HepG2 (cell line): ENCODE data around the gene ERVH48-1. TPM values are rescaled to one million over a fixed set of nuclear protein-coding genes. Genes with fewer than 3 reads are reported as not detected.

Experiments
- ATAC-seq: fragments of 200-7000 bp; cut with Tn5 transposase; 3 replicates; pipeline ENCODE4 v1.9.1; 2020; ENCODE audit warnings: mild to moderate bottlenecking, moderate library complexity
- BruUV-seq: library from RNA; stranded (reverse); fragments of 400-500 nt; replicated peaks from 2 replicates; lab custom pipeline; 2021; lab: Mats Ljungman, UMichigan
- CTCF ChIA-PET: fragments of 300-600 bp; formaldehyde crosslinking; extraction: SDS; loops from one replicate; lab custom pipeline; 2021; ENCODE audit warnings: low total read pairs, inconsistent platforms, low intra/inter-chr PET ratio; lab: Yijun Ruan, JAX
- POLR2A ChIA-PET: fragments of 350-600 bp; sonication (Branson Sonifier 250); formaldehyde crosslinking; loops from one replicate; lab custom pipeline; 2020; ENCODE audit warnings: antibody characterized with exemption, inconsistent platforms; lab: Yijun Ruan, JAX
- DNase-seq: peaks from one replicate; pipeline ENCODE4 v3.0.0-alpha.2; 2015; ENCODE audit warnings: low spot score
- FAIRE-seq: peaks from 3 replicates; lab custom pipeline; 2011; peaks lifted over from hg19 to GRCh38; lab: Jason Lieb, UNC
- H2AFZ ChIP-seq: one replicate; pipeline ENCODE4 v1.6.1; 2011; ENCODE audit warnings: low read length, inconsistent platforms
- H3K27ac ChIP-seq: fragments of 300-600 bp; 3 replicates; pipeline ENCODE4 v1.8.0; 2011; ENCODE audit warnings: mixed run types, mild to moderate bottlenecking, mixed read lengths, low read length, inconsistent platforms; ENCODE audit not compliant: insufficient read depth; ENCODE audit errors: extremely low read length
- H3K27me3 ChIP-seq, 2 experiments: fragments of 200-600 bp in 1 of 2; 2 replicates in 1 of 2; 3 replicates in 1 of 2; pipeline versions ENCODE4 v1.6.0 to v1.8.0; 2011; ENCODE audit warnings: low read length in 2 of 2, mild to moderate bottlenecking in 2 of 2, moderate library complexity in 2 of 2, inconsistent platforms in 1 of 2; ENCODE audit not compliant: insufficient read depth in 2 of 2, control insufficient read depth in 1 of 2
- H3K36me3 ChIP-seq, 2 experiments: fragments of 200-600 bp in 1 of 2; replicated peaks in 1 of 2; 2 replicates in 1 of 2; 3 replicates in 1 of 2; pipeline versions ENCODE4 v1.5.1 to v1.8.0; 2011; ENCODE audit warnings: low read length in 2 of 2, inconsistent platforms in 1 of 2; ENCODE audit not compliant: insufficient read depth in 2 of 2, control insufficient read depth in 1 of 2
- H3K4me1 ChIP-seq: 2 replicates; pipeline ENCODE4 v1.5.1; 2012; ENCODE audit warnings: low read length, inconsistent platforms; ENCODE audit not compliant: insufficient read depth
- H3K4me2 ChIP-seq: 2 replicates; pipeline ENCODE4 v1.6.0; 2011; ENCODE audit warnings: low read depth, low read length, inconsistent platforms
- H3K4me3 ChIP-seq, 3 experiments: fragments of 200-600 bp in 1 of 3; sonication (generic), shearing (Covaris generic) in 1 of 3; replicated peaks in 1 of 3; 2 replicates each; pipeline ENCODE4 v1.5.1; 2011 to 2016; ENCODE audit warnings: low read length in 3 of 3, inconsistent platforms in 2 of 3, low read depth in 2 of 3, mild to moderate bottlenecking in 2 of 3, control low read depth in 1 of 3, mixed read lengths in 1 of 3; ENCODE audit not compliant: insufficient read depth in 1 of 3
- H3K79me2 ChIP-seq: one replicate; pipeline ENCODE4 v1.6.1; 2011; ENCODE audit warnings: low read length, inconsistent platforms; ENCODE audit not compliant: insufficient read depth
- H3K9ac ChIP-seq: 2 replicates; pipeline ENCODE4 v1.6.0; 2011; ENCODE audit warnings: mild to moderate bottlenecking, low read depth, low read length, inconsistent platforms; ENCODE audit not compliant: insufficient read depth
- H3K9me3 ChIP-seq: 2 replicates; pipeline ENCODE4 v1.5.1; 2012; ENCODE audit warnings: mild to moderate bottlenecking, low read length
- H4K20me1 ChIP-seq: 2 replicates; pipeline ENCODE4 v1.6.0; 2011; ENCODE audit warnings: inconsistent platforms, mild to moderate bottlenecking, low read length, moderate library complexity; ENCODE audit not compliant: insufficient read depth
- HNRNPK ChIP-seq: fragments of 200-400 bp; formaldehyde crosslinking; IDR thresholded peaks from 2 replicates; pipeline ENCODE4 v1.6.1; 2018; ENCODE audit warnings: low read length, low read depth, moderate library complexity, mild to moderate bottlenecking; ENCODE audit not compliant: poor library complexity, severe bottlenecking
- ZNF30 ChIP-seq: sonication (generic); formaldehyde crosslinking; IDR thresholded peaks from 2 replicates; pipeline ENCODE4 v1.5.0; 2020; ENCODE audit warnings: mild to moderate bottlenecking, missing genetic modification reagents
- ZNF354B ChIP-seq: sonication (generic); formaldehyde crosslinking; IDR thresholded peaks from 2 replicates; pipeline ENCODE4 v1.8.0; 2022; ENCODE audit warnings: mild to moderate bottlenecking, missing genetic modification reagents
- WGBS: methylation state at CpG from one replicate; pipeline ENCODE4 v1.1.6; 2017; ENCODE audit warnings: low lambda C conversion rate; 5-methylcytosine and 5-hydroxymethylcytosine counted together
- in situ Hi-C: cut with HindIII; loops from 2 replicates; pipeline ENCODE4 v1.10.0; 2017; ENCODE audit warnings: low pct_unique_long_range_greater_than_20kb; ENCODE audit not compliant: extremely low pct_ligation_motif_present
- intact Hi-C: fragments of 100-400 bp; cut with micrococcal nuclease; formaldehyde crosslinking; loops from one replicate; pipeline ENCODE4 v1.10.0; 2022; ENCODE audit not compliant: unreplicated experiment
- polyA plus RNA-seq, 8 experiments: library from polyadenylated mRNA; depleted of rRNA in 3 of 8; stranded (reverse) in 7 of 8; unstranded in 1 of 8; fragments of >200 nt; fragmentation: Illumina TruSeq in 4 of 8; extraction: Trizol in 4 of 8; gene quantifications; 2 replicates each; pipeline versions ENCODE4 v1.2.1 to v1.2.3, GENCODE V29; 2011 to 2016; ENCODE audit warnings: low read depth in 4 of 8, missing spikeins in 1 of 8, mixed read lengths in 1 of 8; ENCODE audit not compliant: insufficient read depth in 1 of 8
- total RNA-seq, 5 experiments: library from RNA; depleted of rRNA; stranded (reverse); fragments of >200 nt; fragmentation: Illumina TruSeq; extraction: Trizol; gene quantifications; 2 replicates each; pipeline ENCODE4 v1.2.3, GENCODE V29; 2016; ENCODE audit warnings: low read depth in 1 of 5
- TF ChIP-seq, protein P1 (sequence below): sonication (generic); formaldehyde crosslinking; IDR thresholded peaks from 2 replicates; pipeline ENCODE4 v1.4.0; 2020; ENCODE audit warnings: missing genetic modification reagents, mild to moderate bottlenecking, borderline replicate concordance
- TF ChIP-seq, protein P2 (sequence below): sonication (generic); formaldehyde crosslinking; IDR thresholded peaks from 2 replicates; pipeline ENCODE4 v1.4.0; 2020; ENCODE audit warnings: mild to moderate bottlenecking, missing genetic modification reagents
- TF ChIP-seq, protein P3 (sequence below): IDR thresholded peaks from 2 replicates; pipeline ENCODE4 v1.6.1; 2016; ENCODE audit warnings: mild to moderate bottlenecking, missing biosample characterization, missing genetic modification reagents
- TF ChIP-seq, protein P4 (sequence below): sonication (generic); formaldehyde crosslinking; IDR thresholded peaks from 2 replicates; pipeline ENCODE4 v1.4.0; 2020; ENCODE audit warnings: missing genetic modification reagents

ERVH48-1 gene
- total and polyA plus RNA-seq, 2 of the 13 experiments (the other 11 are each of a cell fraction or from before 2014, with no cell fraction given): 1.8 TPM; not detected in 1

DNA sequence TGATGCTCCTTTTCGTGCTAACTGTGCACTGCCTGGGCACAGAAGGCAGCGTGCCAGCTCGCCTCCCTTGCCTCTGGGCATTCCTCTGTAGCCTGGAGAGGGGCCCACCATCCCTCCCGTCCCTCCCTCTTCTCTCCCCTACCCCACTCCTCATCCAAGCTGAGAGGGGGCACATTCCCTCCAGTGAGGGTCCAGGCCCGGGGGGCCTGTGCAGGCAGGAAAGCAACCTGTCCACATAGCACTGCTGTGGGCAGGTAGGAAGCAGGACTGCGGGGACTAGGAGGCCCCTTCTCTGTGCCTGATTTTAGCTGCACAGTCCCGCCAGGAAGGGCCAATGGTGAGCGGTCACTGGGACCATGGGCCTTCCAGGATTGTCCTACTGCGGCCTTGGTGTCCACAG lies 38.7 kb upstream of the ERVH48-1 start (continued):
- TF ChIP-seq, protein P1, sequence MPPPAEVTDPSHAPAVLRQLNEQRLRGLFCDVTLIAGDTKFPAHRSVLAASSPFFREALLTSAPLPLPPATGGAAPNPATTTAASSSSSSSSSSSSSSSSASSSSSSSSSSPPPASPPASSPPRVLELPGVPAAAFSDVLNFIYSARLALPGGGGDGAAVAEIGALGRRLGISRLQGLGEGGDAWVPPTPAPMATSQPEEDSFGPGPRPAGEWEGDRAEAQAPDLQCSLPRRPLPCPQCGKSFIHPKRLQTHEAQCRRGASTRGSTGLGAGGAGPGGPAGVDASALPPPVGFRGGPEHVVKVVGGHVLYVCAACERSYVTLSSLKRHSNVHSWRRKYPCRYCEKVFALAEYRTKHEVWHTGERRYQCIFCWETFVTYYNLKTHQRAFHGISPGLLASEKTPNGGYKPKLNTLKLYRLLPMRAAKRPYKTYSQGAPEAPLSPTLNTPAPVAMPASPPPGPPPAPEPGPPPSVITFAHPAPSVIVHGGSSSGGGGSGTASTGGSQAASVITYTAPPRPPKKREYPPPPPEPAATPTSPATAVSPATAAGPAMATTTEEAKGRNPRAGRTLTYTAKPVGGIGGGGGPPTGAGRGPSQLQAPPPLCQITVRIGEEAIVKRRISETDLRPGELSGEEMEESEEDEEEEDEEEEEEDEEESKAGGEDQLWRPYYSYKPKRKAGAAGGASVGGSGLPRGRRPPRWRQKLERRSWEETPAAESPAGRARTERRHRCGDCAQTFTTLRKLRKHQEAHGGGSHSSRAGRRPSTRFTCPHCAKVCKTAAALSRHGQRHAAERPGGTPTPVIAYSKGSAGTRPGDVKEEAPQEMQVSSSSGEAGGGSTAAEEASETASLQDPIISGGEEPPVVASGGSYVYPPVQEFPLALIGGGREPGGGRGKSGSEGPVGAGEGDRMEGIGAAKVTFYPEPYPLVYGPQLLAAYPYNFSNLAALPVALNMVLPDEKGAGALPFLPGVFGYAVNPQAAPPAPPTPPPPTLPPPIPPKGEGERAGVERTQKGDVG (CRISPR knock-in tag): no peak
- TF ChIP-seq, protein P2, sequence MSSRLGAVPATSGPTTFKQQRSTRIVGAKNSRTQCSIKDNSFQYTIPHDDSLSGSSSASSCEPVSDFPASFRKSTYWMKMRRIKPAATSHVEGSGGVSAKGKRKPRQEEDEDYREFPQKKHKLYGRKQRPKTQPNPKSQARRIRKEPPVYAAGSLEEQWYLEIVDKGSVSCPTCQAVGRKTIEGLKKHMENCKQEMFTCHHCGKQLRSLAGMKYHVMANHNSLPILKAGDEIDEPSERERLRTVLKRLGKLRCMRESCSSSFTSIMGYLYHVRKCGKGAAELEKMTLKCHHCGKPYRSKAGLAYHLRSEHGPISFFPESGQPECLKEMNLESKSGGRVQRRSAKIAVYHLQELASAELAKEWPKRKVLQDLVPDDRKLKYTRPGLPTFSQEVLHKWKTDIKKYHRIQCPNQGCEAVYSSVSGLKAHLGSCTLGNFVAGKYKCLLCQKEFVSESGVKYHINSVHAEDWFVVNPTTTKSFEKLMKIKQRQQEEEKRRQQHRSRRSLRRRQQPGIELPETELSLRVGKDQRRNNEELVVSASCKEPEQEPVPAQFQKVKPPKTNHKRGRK (CRISPR knock-in tag): no peak
- TF ChIP-seq ZNF354B (no peak), ZNF30 (no peak)
- TF ChIP-seq, protein P3, sequence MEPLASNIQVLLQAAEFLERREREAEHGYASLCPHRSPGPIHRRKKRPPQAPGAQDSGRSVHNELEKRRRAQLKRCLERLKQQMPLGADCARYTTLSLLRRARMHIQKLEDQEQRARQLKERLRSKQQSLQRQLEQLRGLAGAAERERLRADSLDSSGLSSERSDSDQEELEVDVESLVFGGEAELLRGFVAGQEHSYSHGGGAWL (CRISPR knock-in tag): no peak

DNA sequence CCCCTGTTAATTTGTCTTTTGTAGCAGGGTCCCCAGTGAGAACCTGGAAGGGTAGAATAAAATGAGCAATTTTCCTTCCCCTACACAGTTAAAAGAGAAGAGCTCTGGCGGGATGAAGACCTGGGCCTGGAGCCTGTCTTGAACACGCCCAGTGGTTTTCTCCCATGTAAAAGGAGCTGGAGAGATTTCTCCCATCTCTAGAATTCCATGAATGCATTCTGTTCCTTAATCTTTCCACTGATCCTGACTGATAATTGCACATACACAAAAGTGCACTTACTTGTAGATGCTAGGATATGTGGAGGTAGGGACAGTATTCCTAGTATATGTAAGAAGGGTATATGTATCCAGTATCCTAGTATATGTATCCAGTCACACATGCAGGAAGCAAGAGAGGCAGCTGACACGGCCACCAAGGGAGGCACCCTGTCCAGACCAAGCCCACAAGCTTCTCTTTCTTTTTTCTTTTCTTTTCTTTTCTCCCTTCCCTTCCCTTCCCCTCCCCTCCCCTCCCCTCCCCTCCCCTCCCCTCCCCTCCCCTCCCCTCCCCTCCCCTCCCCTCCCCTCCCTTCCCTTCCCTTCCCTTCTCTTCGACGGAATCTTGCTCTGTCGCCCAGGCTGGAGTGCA lies 37.1 kb upstream of the ERVH48-1 start:
- H3K9ac ChIP-seq: no peak overlapping the region
- peaks cover 5% of the 10 kb centered on the region for H3K4me1 ChIP-seq
- no peaks in the 10 kb centered on the region for H3K36me3 ChIP-seq
- in situ Hi-C loops (no loop called here), intact Hi-C loops (no loop called here)
- WGBS: 45% methylated on average over 6 of the region's 6 CpGs
- H3K79me2 ChIP-seq: no peaks in the 10 kb centered on the region
- DNase-seq: no peak
- H3K27me3 ChIP-seq: no peaks in the 10 kb centered on the region; a peak in 1 of 5 replicates
- H3K27ac ChIP-seq: no peak overlapping the region
- no TSS peak for BruUV-seq
- no peak overlapping the region for H3K4me3 ChIP-seq
- no peaks in the 10 kb centered on the region for H4K20me1 ChIP-seq
- H3K4me2 ChIP-seq: no peak overlapping the region
- no peaks in the 10 kb centered on the region for H3K9me3 ChIP-seq
- POLR2A ChIA-PET: no interaction called here
- TF ChIP-seq, protein P4, sequence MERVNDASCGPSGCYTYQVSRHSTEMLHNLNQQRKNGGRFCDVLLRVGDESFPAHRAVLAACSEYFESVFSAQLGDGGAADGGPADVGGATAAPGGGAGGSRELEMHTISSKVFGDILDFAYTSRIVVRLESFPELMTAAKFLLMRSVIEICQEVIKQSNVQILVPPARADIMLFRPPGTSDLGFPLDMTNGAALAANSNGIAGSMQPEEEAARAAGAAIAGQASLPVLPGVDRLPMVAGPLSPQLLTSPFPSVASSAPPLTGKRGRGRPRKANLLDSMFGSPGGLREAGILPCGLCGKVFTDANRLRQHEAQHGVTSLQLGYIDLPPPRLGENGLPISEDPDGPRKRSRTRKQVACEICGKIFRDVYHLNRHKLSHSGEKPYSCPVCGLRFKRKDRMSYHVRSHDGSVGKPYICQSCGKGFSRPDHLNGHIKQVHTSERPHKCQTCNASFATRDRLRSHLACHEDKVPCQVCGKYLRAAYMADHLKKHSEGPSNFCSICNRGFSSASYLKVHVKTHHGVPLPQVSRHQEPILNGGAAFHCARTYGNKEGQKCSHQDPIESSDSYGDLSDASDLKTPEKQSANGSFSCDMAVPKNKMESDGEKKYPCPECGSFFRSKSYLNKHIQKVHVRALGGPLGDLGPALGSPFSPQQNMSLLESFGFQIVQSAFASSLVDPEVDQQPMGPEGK: no peak
- peak; percentile 82 for TF ChIP-seq HNRNPK
- FAIRE-seq: no peak
- ATAC-seq: no peak
- no peak overlapping the region for H2AFZ ChIP-seq
- CTCF ChIA-PET: no interaction called here
